Liver (tissue), 9 donors: ENCODE results near the gene SERPINB4. TPM values are rescaled to one million over a fixed set of nuclear protein-coding genes. Genes with fewer than 3 reads are reported as not detected.

Experiments
- DNase-seq: peaks from one replicate; pipeline ENCODE4 v3.0.0-alpha.2; 2017; ENCODE audit warnings: low spot score
- H3K27ac ChIP-seq, 2 donors: one replicate each; pipeline ENCODE4 v1.7.0; 2013; ENCODE audit warnings: inconsistent platforms in 2 of 2, low read length in 2 of 2, control low read depth in 1 of 2, low read depth in 1 of 2, mild to moderate bottlenecking in 1 of 2
- H3K27me3 ChIP-seq, 4 donors: one replicate each; pipeline versions ENCODE4 v1.6.1 to v1.7.0; 2013; ENCODE audit warnings: low read length in 3 of 4, inconsistent platforms in 1 of 4, mild to moderate bottlenecking in 1 of 4, moderate library complexity in 1 of 4; ENCODE audit not compliant: control insufficient read depth in 4 of 4, insufficient read depth in 4 of 4
- H3K36me3 ChIP-seq, 4 donors: one replicate each; pipeline versions ENCODE4 v1.6.1 to v1.7.0; 2013; ENCODE audit warnings: low read length in 3 of 4, mild to moderate bottlenecking in 3 of 4, low read depth in 1 of 4, moderate library complexity in 1 of 4; ENCODE audit not compliant: control insufficient read depth in 4 of 4, insufficient read depth in 3 of 4
- H3K4me1 ChIP-seq, 4 donors: one replicate each; pipeline versions ENCODE4 v1.6.1 to v1.7.0; 2013; ENCODE audit warnings: low read length in 3 of 4, mild to moderate bottlenecking in 3 of 4, moderate library complexity in 1 of 4; ENCODE audit not compliant: control insufficient read depth in 4 of 4, insufficient read depth in 4 of 4
- H3K4me3 ChIP-seq, 3 donors: one replicate each; pipeline versions ENCODE4 v1.6.1 to v1.7.0; 2013; ENCODE audit warnings: low read length in 3 of 3, control low read depth in 1 of 3, low read depth in 1 of 3, mild to moderate bottlenecking in 1 of 3
- H3K9ac ChIP-seq, 2 donors: one replicate each; pipeline ENCODE4 v1.7.0; 2013; ENCODE audit warnings: low read length in 2 of 2, mild to moderate bottlenecking in 2 of 2, moderate library complexity in 2 of 2, control low read depth in 1 of 2, low read depth in 1 of 2
- H3K9me3 ChIP-seq, 4 donors: one replicate each; pipeline versions ENCODE4 v1.6.1 to v1.7.0; 2013; ENCODE audit warnings: low read length in 3 of 4; ENCODE audit not compliant: control insufficient read depth in 4 of 4
- ATF3 ChIP-seq: IDR thresholded peaks from 2 replicates; pipeline ENCODE4 v1.6.1; 2016; ENCODE audit warnings: antibody characterized with exemption
- CTCF ChIP-seq: fragments of 150-350 bp; IDR thresholded peaks from 2 replicates; pipeline ENCODE4 v1.5.1; 2017; ENCODE audit warnings: improper control_type of control experiment, low read depth, low read length; ENCODE audit not compliant: missing input control
- FOXA1 ChIP-seq: IDR thresholded peaks from 2 replicates; pipeline ENCODE4 v1.6.1; 2016; ENCODE audit warnings: antibody characterized with exemption
- FOXA2 ChIP-seq: IDR thresholded peaks from 2 replicates; pipeline ENCODE4 v1.6.1; 2016; ENCODE audit warnings: antibody characterized with exemption
- HNF4A ChIP-seq, 2 donors: conservative IDR thresholded peaks; 2 replicates each; pipeline ENCODE4 v1.6.1; 2016; ENCODE audit warnings: antibody characterized with exemption in 2 of 2, mild to moderate bottlenecking in 2 of 2
- MAX ChIP-seq: IDR thresholded peaks from 2 replicates; pipeline ENCODE4 v1.6.1; 2016; ENCODE audit warnings: antibody characterized with exemption
- REST ChIP-seq: IDR thresholded peaks from 2 replicates; pipeline ENCODE4 v1.6.1; 2016; ENCODE audit warnings: antibody characterized with exemption, mild to moderate bottlenecking
- SP1 ChIP-seq: IDR thresholded peaks from 2 replicates; pipeline ENCODE4 v1.6.1; 2018; ENCODE audit warnings: antibody characterized with exemption, mild to moderate bottlenecking
- YY1 ChIP-seq: IDR thresholded peaks from 2 replicates; pipeline ENCODE4 v1.6.1; 2016; ENCODE audit warnings: antibody characterized with exemption, mild to moderate bottlenecking
- ZBTB33 ChIP-seq: IDR thresholded peaks from 2 replicates; pipeline ENCODE4 v1.6.1; 2016; ENCODE audit warnings: antibody characterized with exemption
- WGBS: extraction: QIAGEN DNeasy Blood & Tissue Kit; methylation state at CpG from one replicate; pipeline ENCODE4 v1.1.7; 2013; 5-methylcytosine and 5-hydroxymethylcytosine counted together
- polyA plus RNA-seq, 2 donors: library from polyadenylated mRNA; stranded (reverse) in 1 of 2; unstranded in 1 of 2; fragments of 200-250 nt in 1 of 2; fragments of >200 nt in 1 of 2; fragmentation: Nextera tagmentation in 1 of 2; extraction: Ambion mirVana in 1 of 2; gene quantifications; one replicate each; pipeline versions ENCODE4 v1.2.1 to v1.2.3, GENCODE V29; 2013 to 2015
- total RNA-seq, 2 donors: library from RNA; depleted of rRNA; stranded (reverse); fragments of >200 nt; gene quantifications; one replicate each; pipeline ENCODE4 v1.2.3, GENCODE V29; 2014
- donor health status: healthy.
- donor health status: healthy.
- donor health status: healthy.
- donor health status: healthy.
- donor health status: healthy.

Gene SERPINB4
- total and polyA plus RNA-seq, 4 donors, result not detected

GRCh38 chr18:63588909-63589308 lies 55.1 kb downstream of the SERPINB4 start:
- DNase-seq, result no peak
- no peaks in the 10 kb centered on the region for H3K4me1 ChIP-seq
- H3K9me3 ChIP-seq, result no peaks in the 10 kb centered on the region
- H3K27ac ChIP-seq, result no peak overlapping the region
- no peak for TF ChIP-seq FOXA1
- TF ChIP-seq CTCF, result no peak
- TF ChIP-seq REST, result no peak
- TF ChIP-seq SP1, result no peak
- TF ChIP-seq ZBTB33, result no peak
- TF ChIP-seq HNF4A (conservative IDR thresholded peaks at IDR 0.05), result no peak
- TF ChIP-seq ATF3, result no peak
- TF ChIP-seq MAX, result no peak
- TF ChIP-seq YY1, result no peak
- no peak for TF ChIP-seq FOXA2
- WGBS, result 79% methylated on average over 5 of the region's 5 CpGs
- H3K27me3 ChIP-seq, result no peaks in the 10 kb centered on the region
- H3K36me3 ChIP-seq, result no peaks in the 10 kb centered on the region
- H3K9ac ChIP-seq, result no peak overlapping the region
- no peak overlapping the region for H3K4me3 ChIP-seq

Other genes with a start within 250 kb of the SERPINB4 start
- 10 to 100 TPM; 18.6 to 20.6 TPM for gene VPS4B, start 221.8 kb downstream of the SERPINB4 start, total RNA-seq
- gene VPS4B, start 221.8 kb downstream of the SERPINB4 start, polyA plus RNA-seq, result 10 to 100 TPM; 12.2 to 17.7 TPM
- gene SERPINB5, start 167.3 kb downstream of the SERPINB4 start, total RNA-seq, result not detected
- under 1 TPM in 1 of 2 donors, not detected in 1; 0.05 TPM for gene SERPINB5, start 167.3 kb downstream of the SERPINB4 start, polyA plus RNA-seq
- gene SERPINB12, start 101.9 kb downstream of the SERPINB4 start, total RNA-seq, result not detected
- not detected for gene SERPINB12, start 101.9 kb downstream of the SERPINB4 start, polyA plus RNA-seq
- gene SERPINB13, start 56.9 kb downstream of the SERPINB4 start, total RNA-seq, result not detected
- gene SERPINB13, start 56.9 kb downstream of the SERPINB4 start, polyA plus RNA-seq, result not detected
- under 1 TPM in 1 of 2 donors, not detected in 1; 0.05 TPM for gene SERPINB3, start 17.6 kb upstream of the SERPINB4 start, total RNA-seq
- gene SERPINB3, start 17.6 kb upstream of the SERPINB4 start, polyA plus RNA-seq, result not detected
- under 1 TPM in 1 of 2 donors, not detected in 1; 0.47 TPM for gene SERPINB11, start 58.7 kb upstream of the SERPINB4 start, total RNA-seq
- not detected for gene SERPINB11, start 58.7 kb upstream of the SERPINB4 start, polyA plus RNA-seq
- gene SERPINB7, start 131.2 kb upstream of the SERPINB4 start, total RNA-seq, result not detected
- gene SERPINB7, start 131.2 kb upstream of the SERPINB4 start, polyA plus RNA-seq, result not detected
- gene SERPINB2, start 243.4 kb upstream of the SERPINB4 start, total RNA-seq, result 1 to 10 TPM in 1 of 2 donors, not detected in 1; 1.7 TPM
- under 1 TPM in 1 of 2 donors, not detected in 1; 0.02 TPM for gene SERPINB2, start 243.4 kb upstream of the SERPINB4 start, polyA plus RNA-seq